SH-SY5Y (cell line): ENCODE results near the gene DAPK1.

Experiments
- GATA2 ChIP-seq: IDR thresholded peaks from 2 replicates; pipeline ENCODE4 v1.6.1; 2011; ENCODE audit warnings: mild to moderate bottlenecking, low read depth, low read length
- GATA3 ChIP-seq: IDR thresholded peaks from 2 replicates; pipeline ENCODE4 v1.6.1; 2011; ENCODE audit warnings: low read depth, mild to moderate bottlenecking, low read length, moderate library complexity

GRCh38 chr9:87681271-87682061 is 183.8 kb downstream of the DAPK1 start:
- TF ChIP-seq GATA2 (no peak), GATA3 (no peak)
